Activated naive CD4-positive, alpha-beta T cell treated with Interleukin-2 at 50 U/mL for 16 hours (primary cell): ENCODE measurements around the gene MICA.
"Not testable (repeated sequence)": the region's sequence is repeated elsewhere in the genome, so short reads cannot be mapped to it uniquely, and the experiment has no call there.

Experiments
- DNase-seq: peaks from one replicate; pipeline ENCODE4 v3.0.0-alpha.2; 2020

The MICA gene

DNA sequence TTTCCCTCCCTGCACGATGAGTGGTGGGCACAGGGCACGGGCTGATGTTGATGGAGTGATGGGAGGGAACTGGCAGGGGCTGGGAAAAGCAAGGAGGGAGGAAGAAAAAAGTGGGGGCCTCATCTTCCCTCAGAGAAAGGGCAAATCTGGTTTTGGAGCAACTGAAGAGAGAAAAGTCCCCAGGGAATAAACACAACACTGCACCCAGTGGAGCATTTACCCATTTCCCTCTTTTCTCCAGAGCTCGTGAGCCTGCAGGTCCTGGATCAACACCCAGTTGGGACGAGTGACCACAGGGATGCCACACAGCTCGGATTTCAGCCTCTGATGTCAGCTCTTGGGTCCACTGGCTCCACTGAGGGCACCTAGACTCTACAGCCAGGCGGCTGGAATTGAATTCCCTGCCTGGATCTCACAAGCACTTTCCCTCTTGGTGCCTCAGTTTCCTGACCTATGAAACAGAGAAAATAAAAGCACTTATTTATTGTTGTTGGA is 11.4 kb downstream of the MICA start:
- DNase-seq: no peak

DNA sequence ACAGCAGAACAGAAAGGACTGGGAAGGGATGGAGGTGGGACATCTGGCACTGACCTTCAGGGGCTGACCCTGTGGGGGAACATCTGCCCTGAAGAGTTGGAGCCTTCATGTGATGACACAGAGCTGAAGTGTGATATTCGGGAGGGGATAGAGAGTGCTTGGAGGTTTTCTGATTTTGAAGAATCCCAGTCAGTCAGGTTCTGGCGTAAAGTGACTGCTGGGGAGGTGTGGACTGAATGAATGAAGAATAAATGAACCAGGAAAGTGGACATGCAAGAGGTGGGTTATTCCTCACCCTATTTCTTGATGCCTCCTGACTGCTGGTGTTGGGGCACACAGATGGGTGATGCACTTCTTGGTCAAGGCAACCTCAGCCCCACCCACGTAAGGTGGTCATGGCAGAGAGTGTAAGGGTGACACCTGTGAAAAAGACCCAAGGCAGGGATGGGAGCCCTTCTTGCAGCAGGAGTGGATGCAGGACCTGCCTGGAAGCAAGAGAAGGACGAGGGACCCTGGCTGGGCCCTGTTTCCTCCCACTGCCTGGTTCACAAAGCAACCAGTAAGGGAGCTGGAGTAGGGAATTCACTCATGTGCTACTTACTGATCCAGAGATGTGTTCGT is 13.1 kb downstream of the MICA start:
- DNase-seq: no peak

DNA sequence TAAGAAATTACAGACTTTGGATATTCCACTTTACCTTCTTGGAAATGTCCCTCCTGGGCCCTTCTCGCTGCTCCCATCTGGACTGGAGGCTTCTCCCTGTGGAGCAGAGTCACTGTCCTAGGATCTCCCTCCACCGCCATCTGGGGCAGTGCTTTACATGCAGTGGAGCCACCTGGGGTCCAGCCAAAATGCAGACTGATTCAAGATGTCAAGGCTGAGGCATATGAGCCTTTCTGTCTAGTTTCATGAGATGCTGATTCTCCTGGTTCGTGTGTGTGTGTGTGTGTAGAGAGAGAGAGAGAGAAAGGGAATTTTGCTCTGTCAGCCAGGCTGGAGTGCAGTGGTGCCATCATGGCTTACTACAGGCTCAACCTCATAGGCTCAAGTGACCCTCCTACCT is 14.9 kb downstream of the MICA start:
- DNase-seq: no peak

GRCh38 chr6:31419842-31420241 is 16.4 kb downstream of the MICA start:
- no peak for DNase-seq

GRCh38 chr6:31420546-31420945 is 17.2 kb downstream of the MICA start:
- DNase-seq: no peak

GRCh38 chr6:31422587-31422986 is 19.2 kb downstream of the MICA start:
- no peak for DNase-seq

GRCh38 chr6:31423550-31423949 is 20.2 kb downstream of the MICA start:
- DNase-seq: no peak

DNA sequence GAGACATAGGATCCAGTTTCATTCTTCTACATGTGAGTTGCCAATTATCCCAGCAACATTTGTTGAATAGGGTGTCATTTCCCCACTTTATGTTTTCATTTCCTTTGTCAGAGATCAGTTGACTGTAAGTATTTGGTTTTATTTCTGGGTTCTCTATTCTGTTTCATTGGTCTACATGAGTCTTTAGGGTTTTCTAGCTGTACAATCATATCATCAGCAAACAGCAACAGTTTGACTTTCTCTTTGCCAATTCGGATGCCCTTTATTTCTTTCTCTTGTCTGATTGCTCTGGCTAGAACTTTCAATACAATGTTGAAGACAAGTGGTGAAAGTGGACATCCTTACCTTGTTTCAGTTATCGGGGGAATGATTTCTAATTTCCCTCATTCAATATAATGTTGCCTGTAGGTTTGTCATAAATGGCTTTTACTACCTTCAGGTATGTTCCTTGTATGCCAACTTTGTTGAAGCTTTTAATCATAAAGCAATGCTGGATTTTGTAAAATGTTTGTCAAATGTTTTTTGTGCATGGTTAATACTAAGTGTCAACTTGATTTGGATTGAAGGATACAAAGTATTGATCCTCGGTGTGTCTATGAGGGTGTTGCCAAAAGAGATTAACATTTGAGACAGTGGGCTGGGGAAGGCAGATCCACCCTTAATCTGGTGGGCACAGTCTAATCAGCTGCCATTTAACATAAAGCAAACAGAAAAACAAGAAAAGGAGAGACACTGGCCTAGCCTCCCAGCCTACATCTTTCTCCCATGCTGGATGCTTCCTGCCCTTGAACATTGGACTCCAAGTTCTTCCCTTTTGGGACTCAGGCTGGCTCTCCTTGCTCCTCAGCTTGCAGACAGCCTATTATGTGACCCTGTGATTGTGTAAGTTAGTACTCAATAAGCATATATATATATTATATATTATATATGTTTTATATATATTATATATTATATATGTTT is 23.3 kb downstream of the MICA start:
- no peak for DNase-seq

- DNase-seq: no peak
These were observed 27.1 kb downstream of the MICA start for GRCh38 chr6:31430449-31430848.

GRCh38 chr6:31435051-31435450 is 31.7 kb downstream of the MICA start:
- DNase-seq: not testable (repeated sequence)

- DNase-seq: no peak
These were observed 34.8 kb downstream of the MICA start for GRCh38 chr6:31438222-31438621.

DNA sequence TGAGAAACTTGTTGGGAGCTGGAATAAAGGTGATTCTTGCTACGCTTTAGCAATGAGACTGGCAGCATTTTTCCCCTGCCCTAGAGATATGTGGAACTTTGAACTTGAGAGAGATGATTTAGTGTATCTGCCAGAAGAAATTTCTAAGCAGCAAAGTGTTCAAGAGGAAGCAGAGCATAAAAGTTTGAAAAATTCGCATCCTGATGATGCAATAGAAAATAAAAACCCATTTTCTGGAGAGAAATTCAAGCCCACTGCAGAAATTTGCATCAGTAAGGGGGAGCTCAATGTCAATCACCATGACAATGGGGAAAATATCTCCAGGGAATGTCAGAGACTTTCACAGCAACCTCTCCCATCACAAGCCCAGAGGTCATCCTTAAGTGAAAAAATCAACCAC is 35.3 kb downstream of the MICA start:
- DNase-seq: no peak

GRCh38 chr6:31441365-31442267 is 38.2 kb downstream of the MICA start:
- DNase-seq: no peak

DNA sequence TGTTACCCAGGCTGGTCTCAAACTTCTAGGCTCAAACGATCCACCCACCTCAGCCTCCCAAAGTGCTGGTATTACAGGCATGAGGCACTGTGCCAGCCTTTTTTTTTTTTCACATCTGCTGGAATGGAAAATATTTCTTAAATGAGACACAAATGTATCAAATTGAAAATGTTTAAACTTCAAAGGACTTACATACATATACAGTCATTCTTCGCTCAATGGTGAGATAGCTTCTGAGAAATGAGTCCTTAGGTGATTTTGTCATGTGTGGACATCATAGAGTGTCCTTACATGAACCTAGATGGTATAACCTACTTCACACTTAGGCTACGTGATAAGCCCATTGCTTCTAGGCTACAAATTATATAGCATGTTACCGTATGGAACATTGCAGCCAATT is 43.1 kb downstream of the MICA start:
- DNase-seq: no peak

DNA sequence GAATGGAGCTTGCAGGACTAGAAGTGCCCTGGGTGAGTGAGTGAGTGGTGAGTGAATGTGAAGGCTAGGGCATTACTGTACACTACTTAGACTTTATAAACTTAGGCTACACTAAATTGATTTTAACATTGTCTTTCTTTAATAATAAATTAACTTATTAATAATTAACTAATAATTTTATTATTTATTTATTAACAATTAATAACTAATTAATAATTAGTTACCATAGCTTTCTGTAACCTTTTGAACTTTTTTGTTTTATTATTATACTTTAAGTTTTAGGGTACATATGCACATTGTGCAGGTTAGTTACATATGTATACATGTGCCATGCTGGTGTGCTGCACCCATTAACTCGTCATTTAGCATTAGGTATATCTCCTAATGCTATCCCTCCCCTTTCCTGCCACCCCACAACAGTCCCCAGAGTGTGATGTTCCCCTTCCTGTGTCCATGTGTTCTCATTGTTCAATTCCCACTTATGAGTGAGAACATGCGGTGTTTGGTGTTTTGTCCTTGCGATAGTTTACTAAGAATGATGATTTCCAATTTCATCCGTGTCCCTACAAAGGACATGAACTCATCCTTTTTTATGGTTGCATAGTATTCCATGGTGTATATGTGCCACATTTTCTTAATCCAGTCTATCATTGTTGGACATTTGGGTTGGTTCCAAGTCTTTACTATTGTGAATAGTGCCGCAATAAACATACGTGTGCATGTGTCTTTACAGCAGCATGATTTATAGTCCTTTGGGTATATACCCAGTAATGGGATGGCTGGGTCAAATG is 43.8 kb downstream of the MICA start:
- not testable (repeated sequence) for DNase-seq

GRCh38 chr6:31450751-31451150 is 47.4 kb downstream of the MICA start:
- no peak for DNase-seq

GRCh38 chr6:31452859-31453258 is 49.5 kb downstream of the MICA start:
- DNase-seq: no peak

DNA sequence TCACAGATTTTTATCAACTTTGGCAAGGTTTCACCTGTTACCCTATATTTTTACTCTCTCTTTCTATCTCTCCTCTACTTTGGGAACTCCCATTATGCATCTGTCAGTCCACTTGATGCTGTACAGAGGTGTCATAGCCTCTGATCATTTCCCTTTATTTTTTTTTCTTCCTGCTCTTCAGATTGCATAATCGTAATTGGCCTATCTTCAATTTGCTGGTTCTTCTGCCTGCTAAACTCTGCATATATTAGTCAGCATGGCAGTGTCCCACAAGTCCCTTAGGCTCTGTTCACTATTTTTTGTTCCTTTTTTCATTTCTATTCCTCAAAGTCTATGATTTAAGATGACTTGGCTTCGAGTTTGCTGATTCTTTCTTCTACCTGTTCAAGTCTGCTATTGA is 49.9 kb downstream of the MICA start:
- DNase-seq: no peak

DNA sequence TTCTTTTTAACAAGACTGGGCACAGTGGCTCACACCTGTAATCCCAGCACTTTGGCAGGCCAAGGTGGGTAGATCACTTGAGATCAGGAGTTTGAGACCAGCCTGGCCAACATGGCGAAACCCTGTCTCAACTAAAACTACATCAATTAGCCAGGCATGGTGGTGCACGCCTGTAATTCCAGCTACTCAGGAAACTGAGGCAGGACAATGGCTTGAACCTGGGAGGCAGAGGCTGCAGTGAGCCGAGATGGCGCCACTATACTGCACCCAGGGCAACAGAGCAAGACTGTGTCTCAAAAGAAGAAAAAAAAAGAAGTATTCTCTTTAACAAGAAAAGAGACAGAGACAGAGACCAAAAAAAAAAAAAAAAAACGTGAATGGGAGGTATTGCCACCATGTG is 56.5 kb downstream of the MICA start:
- not testable (repeated sequence) for DNase-seq

- no peak for DNase-seq
These were observed 57.1 kb downstream of the MICA start for GRCh38 chr6:31460361-31461025.
